NCI-H1092 treated with DMSO at 0.1 percent for 48 hours (cell line): Measurements from ENCODE around the gene CCDC24.

Experiments used
- DNase-seq: peaks from one replicate; lab custom pipeline; 2025; lab: John Stamatoyannopoulos, UW

Gene CCDC24

DNA sequence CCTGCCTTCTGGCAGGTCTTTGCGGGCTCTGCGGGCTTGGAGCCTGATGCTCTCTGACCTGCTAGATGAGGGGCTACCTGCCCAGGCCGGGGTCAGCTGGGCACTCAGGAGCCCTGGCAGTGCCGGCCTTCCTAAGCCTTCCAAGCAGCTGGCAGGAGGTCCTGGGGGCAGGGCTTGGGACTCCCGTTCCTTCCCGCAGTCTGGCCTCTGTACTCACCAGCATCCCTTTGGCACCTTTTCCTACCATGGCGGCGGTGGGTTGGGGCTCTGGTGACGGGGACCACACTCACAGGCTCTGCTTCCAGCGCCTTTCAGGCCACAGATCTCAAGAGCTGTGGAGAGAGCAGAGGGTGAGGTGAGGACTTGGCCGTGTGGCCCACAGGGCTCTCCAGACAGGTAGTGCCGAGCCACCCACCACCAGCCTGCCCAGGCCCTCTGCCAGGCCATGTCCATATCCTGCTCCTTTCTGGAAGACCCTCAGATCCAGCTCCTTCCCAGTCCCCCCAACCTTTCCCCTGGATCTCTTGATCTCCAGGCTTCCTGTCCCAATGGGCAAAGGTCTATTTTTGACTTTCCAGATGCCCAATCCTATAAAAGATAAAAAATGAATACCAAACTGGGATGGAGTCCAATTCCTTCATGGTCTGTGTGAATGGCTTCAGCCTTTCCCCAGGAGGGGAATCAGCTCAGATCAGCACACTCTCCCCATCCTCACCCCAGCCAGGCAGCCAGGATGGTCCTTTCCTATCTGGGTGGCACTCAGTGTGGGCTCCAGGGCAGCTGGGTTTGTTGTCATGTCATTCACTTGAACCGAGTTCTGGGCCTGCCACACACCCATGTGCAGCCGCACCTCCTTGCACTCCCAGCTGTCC, 32.9 kb downstream of the CCDC24 start:
- DNase-seq = no peak

DNA sequence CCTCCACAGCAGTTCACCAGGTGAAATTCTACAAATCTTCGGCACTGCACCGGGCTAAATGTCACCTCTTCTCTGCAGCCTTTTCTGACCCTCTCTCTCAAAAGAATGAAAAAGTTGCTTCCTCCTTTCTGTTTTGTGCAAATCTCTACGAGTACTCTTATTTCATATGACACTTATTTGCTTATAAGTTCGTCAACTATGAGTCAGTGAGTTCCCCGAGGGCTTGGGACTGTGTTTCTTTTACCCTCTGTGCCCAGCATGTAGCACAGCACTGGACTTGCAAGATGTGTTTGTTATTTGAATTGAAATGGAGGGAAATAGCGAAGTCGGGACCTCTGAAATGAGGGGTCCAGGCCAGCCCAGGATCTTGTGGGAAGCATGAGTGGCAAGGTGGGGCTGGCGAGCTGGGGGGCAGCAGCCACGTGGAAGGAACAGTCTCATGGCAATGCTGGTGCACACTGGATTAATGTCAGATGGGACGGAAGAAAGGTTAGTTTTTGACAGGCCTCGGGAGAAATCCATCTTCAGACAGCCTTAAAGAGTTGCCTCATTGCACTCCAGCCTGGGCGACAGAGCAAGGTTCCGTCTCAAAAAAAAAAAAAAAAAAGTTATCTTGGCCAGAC, 33.6 kb downstream of the CCDC24 start:
- DNase-seq = no peak

DNA sequence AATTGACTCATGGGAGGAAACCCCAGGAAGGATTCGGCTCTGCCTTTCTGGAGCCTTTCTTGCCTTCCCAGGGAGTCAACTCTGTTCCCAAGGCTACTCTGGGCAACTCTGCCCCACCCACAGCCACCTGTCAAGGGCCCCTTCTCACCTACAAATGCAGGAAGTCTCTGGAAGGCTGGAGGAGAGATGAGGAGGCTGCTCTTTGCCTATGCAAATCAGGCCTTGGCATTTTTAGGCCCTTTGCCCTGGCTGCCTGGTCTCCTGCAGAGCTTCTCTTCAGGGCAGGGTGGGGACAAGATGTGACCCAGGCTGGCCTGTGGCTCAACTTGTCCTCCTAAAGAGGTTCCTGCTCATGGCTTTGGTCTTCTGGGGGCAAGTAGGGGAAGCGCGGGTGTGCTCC, 34.4 kb downstream of the CCDC24 start:
- no peak for DNase-seq

DNA sequence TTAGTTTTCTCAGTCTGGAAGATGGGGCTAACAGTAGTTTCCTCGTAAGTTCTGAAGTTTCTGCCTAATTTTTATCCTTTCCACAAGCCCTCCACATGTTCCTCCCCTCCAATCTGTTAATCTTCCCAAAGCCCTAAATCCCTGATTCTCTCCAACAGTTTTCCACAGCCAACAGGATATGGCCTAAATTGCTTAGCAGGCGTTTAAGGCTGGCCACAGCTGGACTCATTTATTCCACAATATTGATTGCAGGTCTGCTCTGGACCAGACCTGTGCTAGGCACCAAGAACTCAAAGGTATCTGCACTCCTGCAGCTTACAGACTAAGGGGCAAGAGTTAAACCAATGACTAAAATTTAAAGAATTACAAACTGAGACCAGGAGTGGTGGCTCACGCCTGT, 35.9 kb downstream of the CCDC24 start:
- DNase-seq = no peak

DNA sequence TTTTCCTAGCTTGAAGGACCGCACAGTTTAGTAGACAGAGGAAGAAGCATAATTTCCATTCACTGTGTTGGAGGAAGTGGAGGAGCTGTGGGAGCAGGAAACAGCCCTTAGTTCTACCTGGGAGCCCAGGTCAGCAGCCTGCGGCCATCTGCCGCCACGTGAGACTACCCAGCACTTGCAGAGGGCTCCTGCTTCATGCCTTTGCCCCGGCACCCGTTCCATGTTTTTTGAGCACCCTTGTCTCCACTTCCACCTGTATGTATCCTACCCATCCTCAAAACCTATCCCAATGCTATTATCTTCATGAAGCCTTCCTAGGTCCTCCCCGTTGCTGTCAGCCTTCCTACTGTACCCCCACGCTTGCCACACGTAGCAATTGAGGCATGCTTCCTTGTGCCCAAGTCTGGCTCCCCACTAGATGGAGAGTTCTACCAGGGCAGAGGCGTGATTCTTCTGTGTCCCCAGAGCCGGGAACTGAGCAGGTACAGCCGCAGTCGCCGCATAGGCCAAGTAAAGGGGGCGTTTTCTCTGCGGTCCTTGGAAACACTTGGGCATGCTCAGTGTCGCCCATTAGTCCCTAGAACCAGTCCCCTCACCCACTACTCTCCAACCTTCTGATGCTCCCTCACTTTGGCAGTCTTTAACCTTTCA, 38.0 kb downstream of the CCDC24 start:
- no peak for DNase-seq

DNA sequence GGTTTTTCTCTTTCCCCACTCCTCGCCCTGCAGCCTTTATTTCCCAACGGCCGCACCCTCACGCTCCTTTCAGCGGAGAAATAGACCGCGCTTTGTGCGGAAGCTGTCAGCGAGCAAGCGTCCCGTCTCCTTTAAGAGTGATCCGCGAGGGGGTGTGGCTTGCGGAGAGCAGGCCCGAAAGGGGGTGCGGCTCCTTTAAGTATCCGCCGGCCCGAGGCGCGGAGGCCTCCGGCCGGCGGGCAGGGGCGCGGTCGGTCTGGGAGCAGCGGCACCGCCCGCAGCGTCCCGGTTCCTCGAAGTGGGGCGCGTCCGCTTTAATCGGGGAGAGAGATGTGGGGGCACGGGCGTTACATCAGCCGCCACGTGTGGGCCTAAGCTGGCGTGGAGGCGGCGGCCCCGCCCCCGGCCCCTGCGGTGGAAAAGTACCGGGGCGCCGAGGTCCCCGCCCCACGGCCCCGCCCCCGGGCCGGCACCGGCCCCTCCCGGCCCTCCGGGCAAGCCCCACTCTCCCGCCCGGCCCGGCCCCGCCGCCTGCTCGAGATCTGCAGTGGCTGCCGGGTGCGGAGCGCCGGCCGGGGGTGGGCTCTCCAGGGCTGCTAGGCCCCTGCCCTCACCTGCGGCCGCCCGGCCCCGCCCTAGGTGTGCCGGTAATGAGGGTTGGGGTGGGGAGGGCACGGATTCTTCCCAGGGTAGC, 38.7 kb downstream of the CCDC24 start:
- DNase-seq = peak; percentile 81

DNA sequence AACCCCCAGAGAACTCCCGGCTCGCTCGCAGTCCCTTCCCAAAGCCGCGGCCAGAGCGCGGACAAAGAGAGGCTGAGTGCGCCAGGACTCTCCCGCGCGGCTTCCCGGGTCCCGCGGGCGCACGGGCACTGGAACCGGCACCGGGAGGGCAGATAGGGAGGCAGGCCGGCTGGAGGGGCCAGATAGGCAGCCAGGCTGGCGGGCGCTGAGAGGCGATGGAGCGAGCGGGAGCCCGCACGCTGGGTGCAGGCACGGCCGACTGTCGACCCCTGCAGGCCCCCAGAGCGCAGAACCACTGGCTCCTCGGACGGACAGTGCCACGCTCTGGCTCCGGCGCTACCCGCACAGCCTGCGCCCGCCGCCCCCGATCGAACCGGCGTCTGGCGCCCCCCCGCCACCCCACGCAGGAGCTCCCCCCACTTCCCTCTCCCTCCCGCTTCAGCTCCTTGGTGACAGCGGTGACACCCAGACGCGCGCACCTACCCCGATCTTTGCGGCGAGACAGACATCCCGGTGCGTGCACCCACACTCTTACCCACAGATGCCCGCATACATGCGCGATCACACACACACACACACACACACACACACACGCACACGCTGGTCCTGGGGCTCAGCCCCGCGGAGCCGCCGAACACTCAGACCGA, 39.3 kb downstream of the CCDC24 start:
- peak; percentile 64 for DNase-seq

DNA sequence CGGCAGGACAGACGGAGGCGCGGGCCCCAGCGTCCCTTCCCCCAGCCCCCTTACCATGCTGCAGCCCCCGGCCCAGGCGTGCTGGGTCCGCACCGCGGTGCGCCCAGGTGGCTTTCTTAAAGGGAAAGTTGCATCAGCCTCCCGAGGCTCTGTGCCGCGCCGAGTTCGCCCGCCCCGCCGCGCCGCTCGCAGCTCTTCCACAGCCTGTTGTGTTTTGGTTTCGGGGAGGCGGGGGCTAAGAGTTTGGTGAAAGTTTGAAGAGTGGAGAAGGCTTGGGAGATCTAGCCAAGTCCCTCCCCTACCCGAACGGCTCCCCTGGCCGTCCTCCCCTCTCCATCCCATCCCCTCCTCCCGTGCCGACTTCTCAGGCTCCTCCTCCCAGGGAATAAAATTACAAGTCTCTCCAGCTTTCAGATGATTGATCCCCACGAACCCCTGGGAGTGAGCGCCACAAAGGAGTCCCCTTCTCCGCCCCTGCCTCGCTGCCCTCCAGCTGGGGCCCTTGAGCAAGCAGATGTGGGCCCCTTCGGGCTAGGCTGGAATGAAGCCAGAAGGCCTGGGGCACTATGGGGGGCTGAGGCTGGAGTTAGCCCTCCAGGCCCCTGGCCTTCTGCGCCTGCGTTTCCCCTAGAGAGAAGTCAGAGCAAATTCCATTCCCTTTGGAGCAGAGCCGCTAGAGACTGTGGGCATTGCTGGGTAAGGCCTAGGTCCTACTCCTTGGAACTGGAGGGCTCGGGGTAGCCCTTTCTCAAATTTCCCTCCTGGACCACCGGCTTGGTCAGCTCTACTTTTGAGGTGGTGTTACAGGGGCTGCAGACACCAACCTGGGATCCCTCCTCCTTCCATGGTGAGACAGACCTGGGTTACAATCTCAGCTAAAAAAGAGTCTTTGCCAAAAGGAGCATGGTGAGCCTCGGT, 40.1 kb downstream of the CCDC24 start, which contains the start of gene SLC6A9:
Gene SLC6A9, minus strand, starts transcription at position 211 of the 918 bp plus-strand sequence. CDS start 7,185 bp downstream, outside the sequence.
- DNase-seq = peak; percentile 10

DNA sequence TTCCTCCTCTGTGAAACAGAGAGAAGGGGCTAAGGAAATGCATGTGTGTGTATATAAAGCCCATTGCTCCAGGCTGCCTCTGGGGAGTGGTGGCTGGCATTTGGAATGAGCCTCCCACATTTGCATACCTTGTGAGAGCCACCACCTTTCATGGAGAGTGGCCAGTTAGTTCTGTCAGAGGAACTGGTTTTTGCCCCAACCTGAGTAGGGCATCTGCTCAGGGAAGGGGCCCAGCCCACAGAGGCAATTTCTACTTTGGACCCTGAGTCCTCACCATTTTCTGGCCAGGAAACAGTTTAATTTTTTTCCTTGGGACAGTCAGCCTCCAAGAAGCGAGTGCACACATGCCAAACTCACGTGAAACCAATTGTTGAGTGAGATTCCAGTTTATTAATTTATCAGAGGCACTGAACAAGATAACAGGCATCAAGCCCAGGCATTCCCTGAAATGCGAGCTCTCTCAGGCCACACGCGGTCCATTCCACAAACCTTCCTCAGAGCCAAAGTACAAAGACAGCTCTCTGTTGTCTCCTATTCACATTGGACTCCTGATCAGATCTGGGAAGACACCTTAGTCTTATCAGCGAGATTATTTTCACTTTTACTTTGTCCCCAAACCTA, 40.9 kb downstream of the CCDC24 start:
- DNase-seq = no peak

DNA sequence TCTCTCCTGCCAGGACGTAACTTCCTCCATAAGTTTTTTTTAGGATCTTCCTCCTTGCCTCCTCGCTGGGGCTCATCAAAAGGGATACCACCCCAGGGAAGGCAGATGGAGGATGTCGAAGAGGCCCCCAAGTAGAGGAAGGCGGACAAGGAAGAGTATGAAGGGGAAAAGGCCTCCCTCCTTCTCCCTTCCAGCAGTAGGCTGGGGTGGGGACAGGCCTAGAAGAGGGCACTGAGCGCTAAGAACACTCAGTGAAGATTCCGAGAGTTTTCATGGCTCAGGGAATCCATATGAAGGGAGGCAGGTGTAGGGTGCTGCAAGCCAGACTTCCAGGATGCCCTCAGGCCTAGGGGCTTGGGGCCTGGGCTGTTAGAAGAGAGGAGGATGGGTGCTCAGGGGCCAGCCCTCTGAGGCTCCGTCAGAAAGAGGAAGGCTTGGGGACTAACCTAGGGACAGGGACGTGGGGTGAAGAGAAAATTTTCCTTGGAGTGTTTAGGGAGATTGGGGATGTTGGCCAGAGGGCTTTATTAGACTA, 41.7 kb downstream of the CCDC24 start:
- DNase-seq = no peak

DNA sequence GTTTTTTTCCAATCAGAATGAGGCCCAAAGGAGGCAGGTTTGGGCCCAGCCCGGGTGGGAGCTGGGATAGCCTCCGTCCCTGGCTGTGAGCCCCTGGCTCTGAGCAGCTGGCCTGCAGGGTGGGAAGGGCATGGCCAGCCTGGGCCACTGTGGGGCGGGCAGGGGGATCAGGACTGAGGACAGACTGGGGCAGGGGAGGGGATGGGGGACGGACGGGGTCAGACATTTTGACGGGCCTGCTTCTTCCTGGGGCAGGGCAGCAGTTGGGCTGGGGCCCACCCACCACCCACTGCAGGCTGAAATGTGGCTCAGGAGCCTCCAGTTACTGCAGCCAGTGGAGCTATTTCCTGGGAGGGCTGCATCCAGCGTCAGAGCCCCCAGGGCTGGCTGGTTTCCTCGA, 42.4 kb downstream of the CCDC24 start:
- no peak for DNase-seq

DNA sequence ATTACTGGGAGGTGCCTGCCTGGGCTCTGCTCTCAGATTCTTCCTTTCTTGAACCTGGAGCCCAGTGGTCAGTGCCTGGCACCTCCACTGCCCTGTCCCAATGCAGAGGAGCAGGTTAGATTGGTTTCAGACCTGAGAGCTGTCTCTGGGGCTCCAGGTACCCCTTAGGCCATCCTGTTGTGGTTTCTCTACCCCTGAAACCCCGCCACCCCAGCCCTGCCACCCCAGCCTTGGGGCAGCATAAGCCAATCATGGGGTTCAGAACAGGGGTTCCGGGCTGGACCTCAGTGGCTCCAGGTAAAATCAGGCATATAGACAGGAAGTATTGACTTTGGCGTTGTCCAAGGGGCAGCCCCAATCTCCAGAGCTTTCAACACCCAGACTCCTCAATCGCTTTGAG, 43.0 kb downstream of the CCDC24 start:
- DNase-seq = no peak

DNA sequence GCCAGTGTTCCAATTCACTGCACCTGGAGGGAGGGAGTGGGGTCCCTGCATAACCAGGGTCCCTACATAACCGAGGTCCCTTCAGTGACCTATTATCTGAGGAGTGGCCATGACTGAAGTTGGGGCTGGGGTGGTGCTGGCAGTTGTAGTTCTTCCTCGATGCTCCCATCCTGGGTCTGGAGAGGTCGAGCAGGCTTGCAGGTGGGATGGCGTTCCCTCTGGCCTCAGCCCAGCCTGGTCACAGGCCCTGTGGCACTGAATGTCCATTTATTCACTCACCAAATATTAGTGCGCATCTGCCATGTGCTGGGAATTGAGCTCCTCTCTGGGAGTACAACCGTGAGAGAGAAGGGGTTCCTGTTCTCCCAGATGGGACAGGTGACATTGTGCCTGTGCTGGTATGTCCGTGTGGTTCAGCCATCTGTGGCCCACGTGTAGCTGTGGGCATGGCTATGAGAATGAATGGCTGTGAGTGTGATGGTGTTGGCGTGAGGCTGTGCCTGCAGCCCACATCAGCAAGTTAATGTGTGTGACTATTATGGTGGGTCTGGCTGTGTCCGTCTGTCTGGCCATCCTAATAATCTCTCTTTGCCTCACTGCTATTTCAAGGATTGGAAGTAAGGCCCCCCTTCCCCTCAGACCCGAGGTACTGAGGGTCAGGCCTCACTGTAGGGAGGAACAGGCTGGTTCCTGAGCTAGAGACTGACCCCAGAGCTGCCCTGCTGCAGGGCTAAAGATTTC, 43.7 kb downstream of the CCDC24 start:
- DNase-seq = no peak

DNA sequence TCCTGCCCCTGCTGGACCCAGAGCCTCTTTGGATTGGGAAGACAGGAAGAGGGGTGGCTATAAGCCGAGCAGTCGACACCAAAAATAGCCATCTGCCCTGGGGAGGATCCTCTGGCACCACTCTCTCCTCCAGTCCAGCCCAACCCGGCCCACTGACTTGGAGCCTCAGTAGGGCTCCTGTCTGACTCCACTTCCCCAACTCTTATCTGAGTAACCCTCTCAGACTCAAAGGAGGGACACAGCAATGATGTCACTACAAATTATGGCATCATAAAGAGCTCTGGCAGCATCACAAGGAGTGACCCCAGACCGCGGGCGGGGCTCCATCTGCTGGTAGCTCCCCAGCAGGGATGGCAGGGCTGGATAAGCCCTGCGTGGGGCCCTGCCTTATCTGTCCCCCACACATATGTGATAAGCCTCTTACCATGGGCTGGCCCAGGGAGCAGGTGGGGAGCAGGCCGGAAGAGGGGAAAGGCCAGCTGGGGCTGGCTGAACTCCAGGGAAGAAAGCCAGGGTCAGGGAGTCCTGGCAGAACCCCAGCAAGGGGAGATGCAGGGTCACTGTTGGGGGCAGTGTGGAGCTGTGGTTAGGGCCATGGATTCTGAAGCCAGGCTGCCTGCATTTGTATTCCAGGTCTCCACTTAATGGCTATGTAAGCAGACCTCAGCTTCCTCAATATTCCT, 44.5 kb downstream of the CCDC24 start:
- DNase-seq = no peak

DNA sequence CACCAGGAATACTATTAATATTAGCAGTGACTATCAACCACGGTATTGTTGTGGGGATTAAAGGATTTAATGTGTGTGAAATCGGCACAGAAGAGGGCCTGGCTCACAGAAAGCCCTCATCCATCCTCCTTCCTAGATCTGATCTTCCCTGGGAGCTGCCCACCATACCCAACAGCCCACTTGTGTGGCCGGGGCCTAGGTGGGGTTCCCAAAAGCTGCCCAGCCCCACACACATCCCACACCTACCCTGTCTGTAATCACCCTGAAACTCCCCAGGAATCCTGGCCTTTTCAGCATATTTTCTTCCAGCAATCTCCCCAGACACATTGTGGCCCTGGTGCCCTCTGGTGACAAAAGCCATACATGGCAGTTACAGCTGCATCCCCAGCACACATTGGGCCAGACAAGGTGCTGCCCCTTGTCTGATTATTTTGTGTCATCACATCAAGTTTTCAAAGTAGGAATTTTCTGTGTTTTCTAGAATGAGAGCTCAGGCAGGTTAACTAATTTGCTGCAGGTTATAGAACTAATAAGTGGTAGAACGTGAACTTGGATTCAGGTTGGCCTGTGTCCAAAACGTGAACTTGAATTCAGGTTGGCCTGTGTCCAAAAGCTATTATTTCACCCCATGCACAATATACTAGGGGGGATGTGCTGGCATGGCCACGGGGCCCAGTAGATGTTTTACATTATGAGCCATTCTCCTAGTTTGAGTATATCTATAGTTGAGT, 45.2 kb downstream of the CCDC24 start:
- DNase-seq = peak; percentile 59

DNA sequence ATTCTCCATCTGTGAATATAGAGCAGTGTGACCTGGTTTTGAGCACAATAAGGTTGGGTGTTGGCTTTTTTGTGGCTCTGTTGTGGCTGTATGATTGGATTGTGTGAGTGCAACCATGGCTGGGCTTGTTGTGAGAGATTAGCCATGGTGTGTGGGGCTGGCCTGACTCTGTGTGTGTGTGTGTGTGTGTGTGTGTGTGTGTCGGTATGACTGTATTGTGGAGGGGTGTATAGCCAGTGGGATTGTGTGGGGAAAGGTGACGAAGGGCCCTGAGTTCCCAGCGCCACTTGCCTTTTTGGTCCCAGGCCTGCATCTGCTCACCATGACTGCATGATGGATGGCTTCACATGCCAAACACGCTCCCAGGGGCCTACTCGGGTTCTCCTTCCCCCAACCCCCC, 45.8 kb downstream of the CCDC24 start:
- no peak for DNase-seq

DNA sequence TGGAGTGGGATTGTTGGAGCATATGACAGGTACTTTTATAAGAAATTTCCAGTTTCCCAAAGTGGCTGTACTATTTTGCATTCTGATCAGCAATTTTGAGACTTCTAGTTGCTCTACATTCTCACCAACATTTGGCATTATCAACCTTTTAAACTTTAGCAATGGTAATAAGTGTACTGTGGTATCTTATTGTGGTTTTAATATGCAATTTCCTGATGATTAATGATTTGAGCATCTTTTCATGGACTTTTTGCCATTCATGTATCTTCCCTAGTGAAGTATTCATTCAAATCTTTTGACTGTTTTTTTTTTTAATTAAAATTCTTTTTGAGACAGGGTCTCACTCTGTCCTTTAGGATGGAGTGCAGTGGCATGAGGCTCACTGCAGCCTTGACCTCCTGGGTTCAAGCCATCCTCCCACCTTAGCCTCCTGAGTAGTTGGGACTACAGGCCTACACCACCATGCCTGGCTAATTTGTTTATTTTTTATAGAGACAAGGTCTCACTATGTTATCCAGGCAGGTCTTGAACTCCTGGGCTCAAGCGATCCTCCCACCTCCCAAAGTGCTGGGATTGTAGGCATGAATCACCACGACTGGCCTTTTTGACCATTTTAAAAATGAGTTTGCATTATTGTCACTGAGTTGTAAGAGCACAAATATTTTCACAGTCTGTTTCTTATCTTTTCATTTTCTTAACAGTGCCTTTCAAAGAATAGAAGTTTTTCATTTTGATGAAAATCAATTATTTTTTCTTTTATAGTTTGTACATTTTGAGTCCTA, 47.7 kb downstream of the CCDC24 start:
- no peak for DNase-seq
